Lower leg skin (tissue), 4 donors: ENCODE measurements around the gene MAS1. TPM values are rescaled to one million over a fixed set of nuclear protein-coding genes. Genes with fewer than 3 reads are reported as not detected.
A peak's percentile ranks its signal among the peaks of the same experiment; 100 is the strongest.
"Not testable (repeated sequence)": the region's sequence is repeated elsewhere in the genome, so short reads cannot be mapped to it uniquely, and the experiment has no call there.

Source experiments
- DNase-seq, 2 donors: peaks; one replicate each; pipeline ENCODE4 v3.0.0-alpha.2; 2019; ENCODE audit warnings: low spot score in 2 of 2
- H3K4me3 ChIP-seq: fragments of 200-600 bp; sonication (generic); 2 replicates; pipeline ENCODE4 v1.5.1; 2017; ENCODE audit warnings: mild to moderate bottlenecking, low read depth; ENCODE audit not compliant: poor library complexity, severe bottlenecking
- POLR2A ChIP-seq, 2 donors: fragments of 450-650 bp; IDR thresholded peaks; one replicate each; pipeline ENCODE4 v1.6.1; 2016 to 2017; ENCODE audit warnings: antibody characterized with exemption in 2 of 2, mild to moderate bottlenecking in 1 of 2, moderate library complexity in 1 of 2
- WGBS, 2 donors: methylation state at CpG; one replicate each; pipeline ENCODE4 v1.1.5; 2018; 5-methylcytosine and 5-hydroxymethylcytosine counted together
- intact Hi-C: fragments of 100-400 bp; cut with DNase I; formaldehyde crosslinking; loops from one replicate; pipeline ENCODE4 v1.15.0; 2023; ENCODE audit warnings: low total_unique reads
- total RNA-seq, 4 donors: library from RNA; depleted of rRNA; stranded (reverse); fragments of >200 nt; gene quantifications; one replicate each; pipeline ENCODE4 v1.1.0, GENCODE V29; 2016
- TF ChIP-seq, protein P1 (sequence below), 3 donors: fragments of 450-650 bp; IDR thresholded peaks; one replicate each; pipeline ENCODE4 v1.5.1; 2016; ENCODE audit warnings: antibody characterized with exemption in 3 of 3, mild to moderate bottlenecking in 3 of 3, moderate library complexity in 2 of 3

Gene MAS1
- total RNA-seq, 4 donors from 2014 or later = 0.05 TPM; not detected in 3

GRCh38 chr6:159854959-159855358 lies 35.8 kb upstream of the MAS1 start:
- no peak overlapping the region for H3K4me3 ChIP-seq
- 82 to 86% methylated on average over 3 of the region's 3 CpGs for WGBS, 2 donors
- intact Hi-C loops = no loop called here
- DNase-seq = no peak
- no peak for TF ChIP-seq POLR2A (IDR thresholded peaks at IDR 0.05)
- TF ChIP-seq, protein P1, sequence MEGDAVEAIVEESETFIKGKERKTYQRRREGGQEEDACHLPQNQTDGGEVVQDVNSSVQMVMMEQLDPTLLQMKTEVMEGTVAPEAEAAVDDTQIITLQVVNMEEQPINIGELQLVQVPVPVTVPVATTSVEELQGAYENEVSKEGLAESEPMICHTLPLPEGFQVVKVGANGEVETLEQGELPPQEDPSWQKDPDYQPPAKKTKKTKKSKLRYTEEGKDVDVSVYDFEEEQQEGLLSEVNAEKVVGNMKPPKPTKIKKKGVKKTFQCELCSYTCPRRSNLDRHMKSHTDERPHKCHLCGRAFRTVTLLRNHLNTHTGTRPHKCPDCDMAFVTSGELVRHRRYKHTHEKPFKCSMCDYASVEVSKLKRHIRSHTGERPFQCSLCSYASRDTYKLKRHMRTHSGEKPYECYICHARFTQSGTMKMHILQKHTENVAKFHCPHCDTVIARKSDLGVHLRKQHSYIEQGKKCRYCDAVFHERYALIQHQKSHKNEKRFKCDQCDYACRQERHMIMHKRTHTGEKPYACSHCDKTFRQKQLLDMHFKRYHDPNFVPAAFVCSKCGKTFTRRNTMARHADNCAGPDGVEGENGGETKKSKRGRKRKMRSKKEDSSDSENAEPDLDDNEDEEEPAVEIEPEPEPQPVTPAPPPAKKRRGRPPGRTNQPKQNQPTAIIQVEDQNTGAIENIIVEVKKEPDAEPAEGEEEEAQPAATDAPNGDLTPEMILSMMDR (IDR thresholded peaks at IDR 0.05) = no peak

DNA sequence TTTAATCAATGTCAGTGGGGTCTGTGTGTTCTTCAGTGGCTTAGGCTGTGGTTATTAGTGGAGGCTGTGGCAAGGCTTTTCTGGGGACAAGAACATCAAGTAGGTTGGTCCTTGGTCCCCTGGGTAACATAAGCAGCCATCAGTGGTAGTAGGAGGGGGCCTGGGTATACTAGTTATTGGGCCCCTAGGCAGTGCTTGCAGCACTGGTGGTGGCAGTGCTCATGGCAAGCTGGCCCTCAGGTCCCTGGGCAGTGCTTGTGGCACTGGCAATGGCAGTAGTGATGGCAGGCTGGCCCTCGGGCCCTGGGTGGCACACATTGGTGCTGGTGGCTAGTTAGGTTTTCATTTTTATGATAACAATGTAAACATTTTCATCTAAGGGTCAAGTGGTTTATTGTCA lies 32.5 kb upstream of the MAS1 start:
- H3K4me3 ChIP-seq = no peak overlapping the region
- 80 to 81% methylated on average over 1 of the region's 1 CpG for WGBS, 2 donors
- no peak for DNase-seq
- TF ChIP-seq, protein P1 (IDR thresholded peaks at IDR 0.05) = no peak
- TF ChIP-seq POLR2A (IDR thresholded peaks at IDR 0.05) = no peak
- intact Hi-C loops = no loop called here

- DNase-seq = no peak
- H3K4me3 ChIP-seq = no peak overlapping the region
- intact Hi-C loops = no loop called here
- TF ChIP-seq, protein P1 (IDR thresholded peaks at IDR 0.05) = no peak
- TF ChIP-seq POLR2A (IDR thresholded peaks at IDR 0.05) = no peak
- 95 to 97% methylated on average over 1 of the region's 1 CpG for WGBS, 2 donors
Measured at GRCh38 chr6:159860482-159860881, 30.3 kb upstream of the MAS1 start.

GRCh38 chr6:159862103-159862502 lies 28.7 kb upstream of the MAS1 start:
- intact Hi-C loops = no loop called here
- 75 to 76% methylated on average over 5 of the region's 5 CpGs for WGBS, 2 donors
- no peak for DNase-seq
- no peak overlapping the region for H3K4me3 ChIP-seq
- TF ChIP-seq, protein P1 (IDR thresholded peaks at IDR 0.05) = no peak
- no peak for TF ChIP-seq POLR2A (IDR thresholded peaks at IDR 0.05)

DNA sequence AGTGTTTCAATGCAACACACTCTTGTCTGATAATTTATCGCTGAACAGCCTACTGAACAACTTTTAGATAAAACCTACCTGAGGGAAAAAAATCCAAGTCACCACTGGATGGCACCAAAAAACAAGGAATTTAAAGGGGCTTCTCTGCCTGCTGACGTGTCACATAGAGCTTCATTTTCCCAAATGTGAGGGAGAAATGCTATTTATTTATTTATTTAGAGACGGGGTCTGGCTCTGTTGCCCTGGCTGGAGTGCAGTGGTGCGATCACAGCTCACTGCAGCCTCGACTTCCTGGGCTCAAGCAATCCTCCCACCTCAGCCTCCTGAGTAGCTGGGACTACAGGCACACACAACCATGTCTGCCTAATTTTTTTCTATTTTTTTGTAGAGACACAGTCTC lies 27.4 kb upstream of the MAS1 start:
- intact Hi-C loops, H3K4me3 ChIP-seq: not testable (repeated sequence)
- TF ChIP-seq, protein P1 (IDR thresholded peaks at IDR 0.05) = peak in 1 of 3 donors; percentile 7
- DNase-seq = peak in 1 of 2 donors; percentile 63
- 20 to 24% methylated on average over 5 of the region's 5 CpGs for WGBS, 2 donors

- no peak overlapping the region for H3K4me3 ChIP-seq
- no peak for DNase-seq
- no peak for TF ChIP-seq POLR2A (IDR thresholded peaks at IDR 0.05)
- TF ChIP-seq, protein P1 (IDR thresholded peaks at IDR 0.05) = no peak
- 88 to 89% methylated on average over 12 of the region's 12 CpGs for WGBS, 2 donors
- intact Hi-C loops = no loop called here
Measured at GRCh38 chr6:159865226-159865920, 25.4 kb upstream of the MAS1 start.
